ENCODE measurements around the gene B3GALNT2.

The B3GALNT2 gene

GRCh38 chr1:235429143-235429542 is 75.1 kb downstream of the B3GALNT2 start:
- Histone ChIP-seq H3K4me1 (ENCODE audit: control insufficient read depth in 5 of 5, insufficient read depth in 5 of 5, low read length in 5 of 5) (peaks cover 0 to 5% (median 2%) of the 10 kb centered on the region in 5 donors), H3K27me3 (ENCODE audit: control insufficient read depth in 5 of 5, insufficient read depth in 4 of 5, low read length in 5 of 5) (no peaks in the 10 kb centered on the region), H3K36me3 (ENCODE audit: control insufficient read depth in 5 of 5, insufficient read depth in 5 of 5, low read length in 5 of 5) (peaks cover 4 to 23% (median 16%) of the 10 kb centered on the region in 5 donors), H3K9me3 (ENCODE audit: control insufficient read depth in 5 of 5, low read length in 5 of 5) (no peaks in the 10 kb centered on the region), H3K27ac (ENCODE audit: low read depth, low read length) (no peak overlapping the region), H3K9ac (ENCODE audit: low read length in 5 of 5) (no peak overlapping the region), H3K4me3 (ENCODE audit: low read depth in 1 of 5, low read length in 5 of 5) (no peak overlapping the region)

DNA sequence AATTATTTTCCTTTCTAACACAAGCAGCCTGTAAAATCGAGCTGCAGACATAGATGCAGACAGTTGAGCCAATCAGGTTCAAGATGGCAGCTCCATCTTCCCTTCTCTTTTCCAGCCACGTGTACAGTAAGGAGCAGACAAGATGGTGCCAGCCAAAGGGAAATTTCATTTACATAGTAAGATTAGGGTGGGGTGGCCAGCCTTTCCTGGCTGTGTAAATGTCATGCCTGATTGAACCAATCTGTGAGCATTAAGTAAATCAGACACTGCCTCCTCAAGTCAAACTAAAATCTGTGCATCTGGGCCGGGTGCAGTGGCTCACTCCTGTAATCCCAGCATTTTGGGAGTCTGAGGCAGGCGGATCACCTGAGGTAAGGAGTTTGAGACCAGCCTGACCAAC is 76.8 kb downstream of the B3GALNT2 start:
- H3K36me3 ChIP-seq (ENCODE audit: control insufficient read depth in 5 of 5, insufficient read depth in 5 of 5, low read length in 5 of 5) = peaks cover 4 to 10% (median 10%) of the 10 kb centered on the region in 5 donors
- no peaks in the 10 kb centered on the region for H3K9me3 ChIP-seq (ENCODE audit: control insufficient read depth in 5 of 5, low read length in 5 of 5)

DNA sequence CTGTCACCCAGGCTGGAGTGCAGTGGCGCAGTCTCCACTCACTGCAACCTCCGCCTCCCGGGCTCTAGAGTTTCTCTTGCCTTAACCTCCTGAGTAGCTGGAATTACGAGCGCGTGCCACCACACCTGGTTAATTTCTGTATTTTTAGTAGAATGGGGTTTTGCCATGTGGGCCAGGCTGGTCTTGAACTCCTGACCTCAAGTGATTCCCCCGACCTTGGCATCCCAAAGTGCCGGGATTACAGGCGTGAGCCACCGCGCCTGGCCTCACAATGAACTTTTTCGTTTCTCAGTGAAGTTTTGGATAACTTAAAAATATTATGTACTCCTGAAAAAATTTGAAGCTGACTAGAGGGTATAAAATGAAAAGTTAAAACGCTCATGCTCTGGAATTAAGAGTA is 77.6 kb downstream of the B3GALNT2 start:
- Histone ChIP-seq H3K9ac (ENCODE audit: low read length in 5 of 5) (no peak overlapping the region), H3K27me3 (ENCODE audit: control insufficient read depth in 5 of 5, insufficient read depth in 4 of 5, low read length in 5 of 5) (no peaks in the 10 kb centered on the region), H3K9me3 (ENCODE audit: control insufficient read depth in 5 of 5, low read length in 5 of 5) (no peaks in the 10 kb centered on the region), H3K36me3 (ENCODE audit: control insufficient read depth in 5 of 5, insufficient read depth in 5 of 5, low read length in 5 of 5) (peaks cover 4 to 8% (median 6%) of the 10 kb centered on the region in 5 donors), H3K4me3 (ENCODE audit: low read depth in 1 of 5, low read length in 5 of 5) (no peak overlapping the region), H3K4me1 (ENCODE audit: control insufficient read depth in 5 of 5, insufficient read depth in 5 of 5, low read length in 5 of 5) (peaks cover 0 to 5% (median 2%) of the 10 kb centered on the region in 5 donors), H3K27ac (ENCODE audit: low read depth, low read length) (no peak overlapping the region)

More for the DNA sequence above, 76.8 kb downstream of the B3GALNT2 start:
- no peak overlapping the region for H3K4me3 ChIP-seq (ENCODE audit: low read depth in 1 of 5, low read length in 5 of 5)
- H3K27ac ChIP-seq (ENCODE audit: low read depth, low read length) = no peak overlapping the region
- H3K9ac ChIP-seq (ENCODE audit: low read length in 5 of 5) = no peak overlapping the region
- no peaks in the 10 kb centered on the region for H3K27me3 ChIP-seq (ENCODE audit: control insufficient read depth in 5 of 5, insufficient read depth in 4 of 5, low read length in 5 of 5)
- peaks cover 0 to 5% (median 2%) of the 10 kb centered on the region in 5 donors for H3K4me1 ChIP-seq (ENCODE audit: control insufficient read depth in 5 of 5, insufficient read depth in 5 of 5, low read length in 5 of 5)

- Histone ChIP-seq H3K4me3 (ENCODE audit: low read depth in 1 of 5, low read length in 5 of 5) (no peak overlapping the region), H3K27me3 (ENCODE audit: control insufficient read depth in 5 of 5, insufficient read depth in 4 of 5, low read length in 5 of 5) (no peaks in the 10 kb centered on the region), H3K27ac (ENCODE audit: low read depth, low read length) (no peak overlapping the region), H3K9ac (ENCODE audit: low read length in 5 of 5) (no peak overlapping the region), H3K36me3 (ENCODE audit: control insufficient read depth in 5 of 5, insufficient read depth in 5 of 5, low read length in 5 of 5) (peaks cover 4 to 8% (median 6%) of the 10 kb centered on the region in 5 donors), H3K9me3 (ENCODE audit: control insufficient read depth in 5 of 5, low read length in 5 of 5) (no peaks in the 10 kb centered on the region), H3K4me1 (ENCODE audit: control insufficient read depth in 5 of 5, insufficient read depth in 5 of 5, low read length in 5 of 5) (peaks cover 0 to 4% (median 2%) of the 10 kb centered on the region in 5 donors)
These were observed 78.1 kb downstream of the B3GALNT2 start for GRCh38 chr1:235426143-235426542.

DNA sequence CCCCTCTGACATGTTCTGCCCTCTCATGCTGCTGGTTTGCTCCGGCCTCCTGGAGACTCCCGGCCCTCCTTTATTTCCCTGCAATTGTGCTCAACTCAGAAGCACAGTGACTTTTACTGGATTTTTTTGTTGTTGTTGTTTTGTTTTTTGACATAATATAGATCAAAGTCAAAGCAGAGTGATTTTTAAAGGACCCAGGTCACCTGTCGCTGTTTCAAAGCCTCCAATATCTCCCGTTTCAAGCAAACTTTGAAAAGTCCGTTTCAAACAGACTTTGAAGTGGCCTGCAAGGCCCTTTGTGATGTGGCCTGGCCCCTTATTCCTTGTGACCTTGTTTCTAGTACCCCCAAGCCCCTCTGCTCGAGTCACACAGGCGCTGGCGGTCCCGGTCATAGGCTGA is 78.9 kb downstream of the B3GALNT2 start:
- no peaks in the 10 kb centered on the region for H3K27me3 ChIP-seq (ENCODE audit: control insufficient read depth in 5 of 5, insufficient read depth in 4 of 5, low read length in 5 of 5)
- no peaks in the 10 kb centered on the region for H3K9me3 ChIP-seq (ENCODE audit: control insufficient read depth in 5 of 5, low read length in 5 of 5)
- no peak overlapping the region for H3K4me3 ChIP-seq (ENCODE audit: low read depth in 1 of 5, low read length in 5 of 5)
- H3K27ac ChIP-seq (ENCODE audit: low read depth, low read length) = no peak overlapping the region
- H3K36me3 ChIP-seq (ENCODE audit: control insufficient read depth in 5 of 5, insufficient read depth in 5 of 5, low read length in 5 of 5) = peaks cover 0 to 8% (median 6%) of the 10 kb centered on the region in 5 donors
- no peak overlapping the region for H3K9ac ChIP-seq (ENCODE audit: low read length in 5 of 5)
- H3K4me1 ChIP-seq (ENCODE audit: control insufficient read depth in 5 of 5, insufficient read depth in 5 of 5, low read length in 5 of 5) = no peaks in the 10 kb centered on the region

DNA sequence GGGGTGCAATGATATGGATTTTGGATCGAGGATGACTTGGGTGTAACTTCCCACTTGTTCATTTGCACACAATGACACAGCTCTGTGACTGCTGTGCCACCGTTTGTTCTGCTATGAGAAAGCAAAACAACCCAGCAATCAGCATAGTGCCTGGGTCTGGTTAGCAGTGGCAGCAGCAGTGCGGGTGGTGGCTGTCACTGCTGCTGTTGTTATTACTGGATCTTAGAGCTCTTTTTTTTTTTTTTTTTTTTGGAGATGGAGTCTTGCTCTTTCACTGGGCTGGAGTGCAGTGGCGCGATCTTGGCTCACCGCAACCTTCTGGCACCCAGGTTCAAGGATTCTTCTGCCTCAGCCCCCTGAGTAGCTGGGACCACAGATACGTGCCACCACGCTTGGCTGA is 80.2 kb downstream of the B3GALNT2 start:
- Histone ChIP-seq H3K9ac (ENCODE audit: low read length in 5 of 5) (no peak overlapping the region), H3K27ac (ENCODE audit: low read depth, low read length) (no peak overlapping the region), H3K9me3 (ENCODE audit: control insufficient read depth in 5 of 5, low read length in 5 of 5) (no peaks in the 10 kb centered on the region), H3K4me3 (ENCODE audit: low read depth in 1 of 5, low read length in 5 of 5) (no peak overlapping the region), H3K4me1 (ENCODE audit: control insufficient read depth in 5 of 5, insufficient read depth in 5 of 5, low read length in 5 of 5) (no peaks in the 10 kb centered on the region), H3K36me3 (ENCODE audit: control insufficient read depth in 5 of 5, insufficient read depth in 5 of 5, low read length in 5 of 5) (peaks cover 0 to 6% (median 5%) of the 10 kb centered on the region in 5 donors), H3K27me3 (ENCODE audit: control insufficient read depth in 5 of 5, insufficient read depth in 4 of 5, low read length in 5 of 5) (no peaks in the 10 kb centered on the region)

- Histone ChIP-seq H3K4me3 (ENCODE audit: low read depth in 1 of 5, low read length in 5 of 5) (no peak overlapping the region), H3K9ac (ENCODE audit: low read length in 5 of 5) (no peak overlapping the region)
These were observed 81.0 kb downstream of the B3GALNT2 start for GRCh38 chr1:235423214-235423652.

DNA sequence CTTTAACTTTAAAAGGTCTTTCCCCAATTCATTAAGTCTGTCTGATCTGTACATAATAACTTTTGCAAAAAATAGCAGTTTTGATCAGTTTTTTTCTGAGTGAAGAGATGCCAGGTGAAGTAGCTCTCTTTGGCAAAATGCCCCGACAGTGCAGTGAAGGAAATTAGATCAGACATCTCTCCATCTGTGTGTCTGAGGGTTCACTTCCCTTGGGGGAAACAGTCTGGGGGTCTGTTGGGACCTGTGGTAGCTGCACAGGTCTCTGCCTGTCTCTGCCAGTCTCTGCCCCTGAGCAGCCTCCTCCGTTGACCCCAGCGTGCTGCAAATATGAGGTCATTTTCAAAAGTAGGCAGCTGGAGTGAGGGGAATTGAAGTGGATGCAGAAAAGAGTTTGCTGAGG is 82.5 kb downstream of the B3GALNT2 start:
- H3K4me1 ChIP-seq (ENCODE audit: control insufficient read depth in 5 of 5, insufficient read depth in 5 of 5, low read length in 5 of 5) = peaks cover 0 to 2% (median 0%) of the 10 kb centered on the region in 5 donors
- H3K9ac ChIP-seq (ENCODE audit: low read length in 5 of 5) = no peak overlapping the region
- H3K27me3 ChIP-seq (ENCODE audit: control insufficient read depth in 5 of 5, insufficient read depth in 4 of 5, low read length in 5 of 5) = no peaks in the 10 kb centered on the region
- peaks cover 0 to 7% (median 4%) of the 10 kb centered on the region in 5 donors for H3K36me3 ChIP-seq (ENCODE audit: control insufficient read depth in 5 of 5, insufficient read depth in 5 of 5, low read length in 5 of 5)
- H3K4me3 ChIP-seq (ENCODE audit: low read depth in 1 of 5, low read length in 5 of 5) = no peak overlapping the region
- H3K27ac ChIP-seq (ENCODE audit: low read depth, low read length) = no peak overlapping the region
- H3K9me3 ChIP-seq (ENCODE audit: control insufficient read depth in 5 of 5, low read length in 5 of 5) = no peaks in the 10 kb centered on the region

More at GRCh38 chr1:235423214-235423652, 81.0 kb downstream of the B3GALNT2 start:
- no peaks in the 10 kb centered on the region for H3K4me1 ChIP-seq (ENCODE audit: control insufficient read depth in 5 of 5, insufficient read depth in 5 of 5, low read length in 5 of 5)
- H3K27me3 ChIP-seq (ENCODE audit: control insufficient read depth in 5 of 5, insufficient read depth in 4 of 5, low read length in 5 of 5) = no peaks in the 10 kb centered on the region
- peaks cover 0 to 9% (median 6%) of the 10 kb centered on the region in 5 donors for H3K36me3 ChIP-seq (ENCODE audit: control insufficient read depth in 5 of 5, insufficient read depth in 5 of 5, low read length in 5 of 5)
- H3K9me3 ChIP-seq (ENCODE audit: control insufficient read depth in 5 of 5, low read length in 5 of 5) = no peaks in the 10 kb centered on the region
- no peak overlapping the region for H3K27ac ChIP-seq (ENCODE audit: low read depth, low read length)

DNA sequence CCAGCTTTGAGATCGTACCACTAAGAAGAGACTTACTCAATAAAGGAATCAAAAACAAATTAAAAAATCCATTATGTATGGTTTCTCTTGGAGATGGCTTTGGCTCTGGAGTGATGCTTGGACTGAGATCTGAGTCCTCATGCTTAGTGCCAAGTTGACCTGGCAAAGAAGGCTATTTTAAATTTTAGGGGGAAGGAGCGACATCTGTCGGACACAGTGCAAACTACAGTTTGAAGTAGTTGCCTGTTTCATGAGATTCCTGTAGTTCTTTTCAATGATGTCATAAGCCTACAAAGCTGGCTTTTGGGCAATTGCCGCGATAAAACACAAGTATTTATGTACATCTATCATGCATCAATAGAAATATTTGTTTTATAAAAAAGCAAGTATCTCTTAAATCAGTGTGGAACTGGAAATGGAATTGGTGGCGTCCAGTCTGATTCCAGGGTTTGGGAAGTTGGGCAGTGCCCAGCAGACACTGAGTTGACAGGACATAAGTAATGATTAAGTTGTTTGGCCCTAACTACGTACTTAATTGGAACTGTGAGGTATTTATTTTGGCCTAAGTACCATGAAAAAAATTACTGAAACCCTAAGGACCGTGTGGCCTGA is 87.1 kb downstream of the B3GALNT2 start:
- Histone ChIP-seq H3K4me1 (ENCODE audit: control insufficient read depth in 5 of 5, insufficient read depth in 5 of 5, low read length in 5 of 5) (peaks cover 0 to 7% (median 0%) of the 10 kb centered on the region in 5 donors), H3K36me3 (ENCODE audit: control insufficient read depth in 5 of 5, insufficient read depth in 5 of 5, low read length in 5 of 5) (peaks cover 3 to 14% (median 7%) of the 10 kb centered on the region in 5 donors), H3K27ac (ENCODE audit: low read depth, low read length) (no peak overlapping the region), H3K27me3 (ENCODE audit: control insufficient read depth in 5 of 5, insufficient read depth in 4 of 5, low read length in 5 of 5) (no peaks in the 10 kb centered on the region), H3K4me3 (ENCODE audit: low read depth in 1 of 5, low read length in 5 of 5) (no peak overlapping the region), H3K9ac (ENCODE audit: low read length in 5 of 5) (no peak overlapping the region), H3K9me3 (ENCODE audit: control insufficient read depth in 5 of 5, low read length in 5 of 5) (no peaks in the 10 kb centered on the region)

GRCh38 chr1:235416662-235417049 is 87.6 kb downstream of the B3GALNT2 start:
- Histone ChIP-seq H3K27me3 (ENCODE audit: control insufficient read depth in 5 of 5, insufficient read depth in 4 of 5, low read length in 5 of 5) (no peaks in the 10 kb centered on the region), H3K36me3 (ENCODE audit: control insufficient read depth in 5 of 5, insufficient read depth in 5 of 5, low read length in 5 of 5) (peaks cover 3 to 14% (median 7%) of the 10 kb centered on the region in 5 donors), H3K9me3 (ENCODE audit: control insufficient read depth in 5 of 5, low read length in 5 of 5) (no peaks in the 10 kb centered on the region), H3K9ac (ENCODE audit: low read length in 5 of 5) (no peak overlapping the region), H3K4me1 (ENCODE audit: control insufficient read depth in 5 of 5, insufficient read depth in 5 of 5, low read length in 5 of 5) (peaks cover 0 to 7% (median 2%) of the 10 kb centered on the region in 5 donors), H3K27ac (ENCODE audit: low read depth, low read length) (no peak overlapping the region), H3K4me3 (ENCODE audit: low read depth in 1 of 5, low read length in 5 of 5) (no peak overlapping the region)

Data from subcutaneous abdominal adipose tissue (tissue), 5 donors.